Fibroblast of lung (primary cell): ENCODE measurements around the gene LY6G6C.

Source experiments
- EZH2 ChIP-seq: IDR thresholded peaks from 2 replicates; pipeline ENCODE4 v1.5.1; 2012; ENCODE audit warnings: low read length, control low read depth, mild to moderate bottlenecking; ENCODE audit errors: missing control alignments
- TF ChIP-seq, protein P1 (sequence below), 2 donors: IDR thresholded peaks in 1 of 2; conservative IDR thresholded peaks in 1 of 2; 1 replicate in 1 of 2; 2 replicates in 1 of 2; pipeline ENCODE4 v1.5.1; 2011 to 2012; ENCODE audit warnings: low read length in 2 of 2, control low read depth in 1 of 2, inconsistent platforms in 1 of 2, low read depth in 1 of 2, mild to moderate bottlenecking in 1 of 2

DNA sequence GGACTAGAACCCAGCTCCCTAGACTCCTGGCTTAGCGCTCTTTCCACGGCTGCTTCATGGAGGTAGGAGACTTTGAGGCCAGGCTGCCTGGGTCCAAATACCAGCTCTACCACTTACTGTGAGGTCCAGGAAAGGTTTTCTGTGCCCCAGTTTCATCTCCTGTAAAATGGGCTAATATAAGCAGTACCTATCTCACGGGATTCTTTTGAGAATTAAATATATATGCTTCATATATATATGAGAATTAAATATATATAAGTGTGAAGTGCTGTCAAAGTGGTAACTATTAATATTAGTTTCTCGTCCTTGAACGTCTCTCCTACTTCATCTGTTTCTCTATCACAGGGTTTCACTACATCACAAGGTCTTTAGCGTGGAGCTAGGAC, 30.5 kb downstream of the LY6G6C start:
- TF ChIP-seq, protein P1, sequence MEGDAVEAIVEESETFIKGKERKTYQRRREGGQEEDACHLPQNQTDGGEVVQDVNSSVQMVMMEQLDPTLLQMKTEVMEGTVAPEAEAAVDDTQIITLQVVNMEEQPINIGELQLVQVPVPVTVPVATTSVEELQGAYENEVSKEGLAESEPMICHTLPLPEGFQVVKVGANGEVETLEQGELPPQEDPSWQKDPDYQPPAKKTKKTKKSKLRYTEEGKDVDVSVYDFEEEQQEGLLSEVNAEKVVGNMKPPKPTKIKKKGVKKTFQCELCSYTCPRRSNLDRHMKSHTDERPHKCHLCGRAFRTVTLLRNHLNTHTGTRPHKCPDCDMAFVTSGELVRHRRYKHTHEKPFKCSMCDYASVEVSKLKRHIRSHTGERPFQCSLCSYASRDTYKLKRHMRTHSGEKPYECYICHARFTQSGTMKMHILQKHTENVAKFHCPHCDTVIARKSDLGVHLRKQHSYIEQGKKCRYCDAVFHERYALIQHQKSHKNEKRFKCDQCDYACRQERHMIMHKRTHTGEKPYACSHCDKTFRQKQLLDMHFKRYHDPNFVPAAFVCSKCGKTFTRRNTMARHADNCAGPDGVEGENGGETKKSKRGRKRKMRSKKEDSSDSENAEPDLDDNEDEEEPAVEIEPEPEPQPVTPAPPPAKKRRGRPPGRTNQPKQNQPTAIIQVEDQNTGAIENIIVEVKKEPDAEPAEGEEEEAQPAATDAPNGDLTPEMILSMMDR (conservative IDR thresholded peaks at IDR 0.05 in 1 of 2, IDR thresholded peaks at IDR 0.05 in 1 of 2; ENCODE audit: low read depth in 1 of 2, low read length in 2 of 2) = no peak
- TF ChIP-seq EZH2 = no peak
